Measurements from ENCODE around the gene GPR15LG.
"Not testable (repeated sequence)": the region's sequence is repeated elsewhere in the genome, so short reads cannot be mapped to it uniquely, and the experiment has no call there.

Gene GPR15LG

GRCh38 chr10:84166620-84167288 lies 6.8 kb upstream of the GPR15LG start:
- DNase-seq: no peak

- not testable (repeated sequence) for DNase-seq
These were observed 6.3 kb upstream of the GPR15LG start for GRCh38 chr10:84167289-84167653.

GRCh38 chr10:84168382-84168781 lies 5.2 kb upstream of the GPR15LG start:
- not testable (repeated sequence) for DNase-seq

- DNase-seq: not testable (repeated sequence)
These were observed 2.4 kb upstream of the GPR15LG start for GRCh38 chr10:84171237-84171636.

- DNase-seq: not testable (repeated sequence)
These were observed 1.7 kb upstream of the GPR15LG start for GRCh38 chr10:84171700-84172466.

- DNase-seq: no peak
These were observed 889 bp upstream of the GPR15LG start for GRCh38 chr10:84172467-84173356.

- no peak for DNase-seq
These were observed 1.8 kb downstream of the GPR15LG start for GRCh38 chr10:84175436-84175835.

GRCh38 chr10:84176351-84176750 lies 2.8 kb downstream of the GPR15LG start:
- DNase-seq: no peak

GRCh38 chr10:84176836-84177474 lies 3.4 kb downstream of the GPR15LG start:
- DNase-seq: no peak

- peak; percentile 7 for DNase-seq
These were observed 4.0 kb downstream of the GPR15LG start for GRCh38 chr10:84177541-84178141.

- no peak for DNase-seq
These were observed 4.6 kb downstream of the GPR15LG start for GRCh38 chr10:84178160-84178609.

- peak; percentile 29 for DNase-seq
These were observed 5.6 kb downstream of the GPR15LG start for GRCh38 chr10:84179059-84179710.

- not testable (repeated sequence) for DNase-seq
These were observed 6.8 kb downstream of the GPR15LG start for GRCh38 chr10:84180386-84180785.

GRCh38 chr10:84181631-84182030 lies 8.0 kb downstream of the GPR15LG start:
- DNase-seq: no peak

GRCh38 chr10:84184517-84184916 lies 10.9 kb downstream of the GPR15LG start:
- DNase-seq: peak; percentile 15

GRCh38 chr10:84185526-84186175 lies 12.1 kb downstream of the GPR15LG start:
- no peak for DNase-seq

- no peak for DNase-seq
These were observed 15.2 kb downstream of the GPR15LG start for GRCh38 chr10:84188815-84189214.

GRCh38 chr10:84190621-84191020 lies 17.0 kb downstream of the GPR15LG start:
- DNase-seq: no peak

GRCh38 chr10:84191106-84191505 lies 17.5 kb downstream of the GPR15LG start:
- DNase-seq: no peak

- DNase-seq: no peak
These were observed 19.7 kb downstream of the GPR15LG start for GRCh38 chr10:84193327-84193726.

- no peak for DNase-seq
These were observed 20.3 kb downstream of the GPR15LG start for GRCh38 chr10:84193846-84194423.
